Activated CD4-positive, alpha-beta T cell treated with anti-CD3 and anti-CD28 coated beads for 36 hours (primary cell): Measurements from ENCODE around the gene PTPRT. TPM values are rescaled to one million over a fixed set of nuclear protein-coding genes. Genes with fewer than 3 reads are reported as not detected.
A peak's percentile ranks its signal among the peaks of the same experiment; 100 is the strongest.

Experiments
- ATAC-seq: fragments of 200-7000 bp; cut with Tn5 transposase; one replicate; pipeline ENCODE4 v1.10.0; 2021; ENCODE audit warnings: mild to moderate bottlenecking, moderate library complexity
- CTCF ChIA-PET: fragments of 350-600 bp; sonication (Branson Sonifier 250); formaldehyde crosslinking; loops from one replicate; lab custom pipeline; 2021; ENCODE audit warnings: antibody characterized with exemption; lab: Charles Lee
- POLR2A ChIA-PET: fragments of 350-600 bp; sonication (Branson Sonifier 250); formaldehyde crosslinking; loops from one replicate; lab custom pipeline; 2021; ENCODE audit warnings: antibody characterized with exemption, inconsistent platforms; lab: Charles Lee
- DNase-seq: peaks from one replicate; pipeline ENCODE4 v3.0.0-alpha.2; 2020
- H3K27ac Mint-ChIP-seq: one replicate; pipeline ENCODE4 v1.8.0; 2021; ENCODE audit warnings: mixed read lengths
- H3K27me3 Mint-ChIP-seq: one replicate; pipeline ENCODE4 v1.8.0; 2021; ENCODE audit warnings: mixed read lengths
- H3K36me3 Mint-ChIP-seq: one replicate; pipeline ENCODE4 v1.8.0; 2021; ENCODE audit warnings: low read depth, mixed read lengths
- H3K4me1 Mint-ChIP-seq: one replicate; pipeline ENCODE4 v1.8.0; 2021; ENCODE audit warnings: mixed read lengths
- H3K4me3 Mint-ChIP-seq: one replicate; pipeline ENCODE4 v1.8.0; 2021; ENCODE audit warnings: mild to moderate bottlenecking, moderate library complexity, mixed read lengths
- H3K9me3 Mint-ChIP-seq: one replicate; pipeline ENCODE4 v1.8.0; 2021; ENCODE audit warnings: low read depth, mixed read lengths
- intact Hi-C, 2 experiments: fragments of 100-400 bp; cut with DNase I in 1 of 2; cut with micrococcal nuclease in 1 of 2; formaldehyde crosslinking; loops; one replicate each; pipeline versions ENCODE4 v1.14.2 to v1.15.1; 2022 to 2024; cut with DNase I, micrococcal nuclease
- total RNA-seq, 2 experiments: library from RNA; stranded (reverse); gene quantifications; one replicate each; pipeline ENCODE4 v1.2.3, GENCODE V29; 2021

Gene PTPRT
- total RNA-seq, 2 experiments from 2014 or later: not detected

- Mint-ChIP-seq H3K4me3 (no peak overlapping the region), H3K4me1 (no peaks in the 10 kb centered on the region), H3K27me3 (peaks cover 2% of the 10 kb centered on the region), H3K27ac (no peak overlapping the region), H3K9me3 (no peaks in the 10 kb centered on the region), H3K36me3 (no peaks in the 10 kb centered on the region)
- intact Hi-C loops: no loop called here
- ATAC-seq: no peak
- CTCF ChIA-PET: no interaction called here
- DNase-seq: no peak
- POLR2A ChIA-PET: no interaction called here
Observed at GRCh38 chr20:42510686-42511085, 679.0 kb downstream of the PTPRT start.

- ATAC-seq: no peak
- no peak overlapping the region for H3K27ac Mint-ChIP-seq
- ChIA-PET CTCF (no interaction called here), POLR2A (no interaction called here)
- H3K27me3 Mint-ChIP-seq: peaks cover 2% of the 10 kb centered on the region
- no peaks in the 10 kb centered on the region for H3K36me3 Mint-ChIP-seq
- no peaks in the 10 kb centered on the region for H3K4me1 Mint-ChIP-seq
- no peak for DNase-seq
- intact Hi-C loops: no loop called here
- no peaks in the 10 kb centered on the region for H3K9me3 Mint-ChIP-seq
- no peak overlapping the region for H3K4me3 Mint-ChIP-seq
Observed at GRCh38 chr20:42507874-42508273, 681.8 kb downstream of the PTPRT start.

- no peaks in the 10 kb centered on the region for H3K36me3 Mint-ChIP-seq
Observed at GRCh38 chr20:42506397-42506796, 683.3 kb downstream of the PTPRT start.

GRCh38 chr20:42502591-42502990 is 687.1 kb downstream of the PTPRT start:
- ATAC-seq (no peak), DNase-seq (no peak)
- H3K4me3 Mint-ChIP-seq: no peak overlapping the region
- H3K36me3 Mint-ChIP-seq: no peaks in the 10 kb centered on the region
- POLR2A ChIA-PET: no interaction called here
- H3K27ac Mint-ChIP-seq: no peak overlapping the region
- no peaks in the 10 kb centered on the region for H3K9me3 Mint-ChIP-seq
- no peaks in the 10 kb centered on the region for H3K27me3 Mint-ChIP-seq
- intact Hi-C loops: no loop called here
- no peaks in the 10 kb centered on the region for H3K4me1 Mint-ChIP-seq
- CTCF ChIA-PET: interaction anchor here (0.7 kb wide), 1 partner anchor 549 kb away, joined by 3 read pairs; no protein-coding TSS in a partner anchor

More at GRCh38 chr20:42506397-42506796, 683.3 kb downstream of the PTPRT start:
- Mint-ChIP-seq H3K9me3 (no peaks in the 10 kb centered on the region), H3K4me3 (no peak overlapping the region), H3K27me3 (peaks cover 2% of the 10 kb centered on the region), H3K4me1 (no peaks in the 10 kb centered on the region), H3K27ac (no peak overlapping the region)
- DNase-seq (no peak), ATAC-seq (no peak)
- CTCF ChIA-PET: no interaction called here
- intact Hi-C loops: no loop called here
- POLR2A ChIA-PET: no interaction called here

- Mint-ChIP-seq H3K36me3 (no peaks in the 10 kb centered on the region), H3K27me3 (peaks cover 2% of the 10 kb centered on the region), H3K9me3 (peaks cover 2% of the 10 kb centered on the region), H3K4me1 (no peaks in the 10 kb centered on the region), H3K4me3 (no peak overlapping the region), H3K27ac (no peak overlapping the region)
- POLR2A ChIA-PET: interaction anchor here (0.6 kb wide), 1 partner anchor 198 kb away, joined by 3 read pairs; no protein-coding TSS in a partner anchor
- intact Hi-C loops: no loop called here
- DNase-seq (no peak), ATAC-seq (no peak)
- CTCF ChIA-PET: no interaction called here
Observed at GRCh38 chr20:42496595-42496994, 693.1 kb downstream of the PTPRT start.

- peaks cover 2% of the 10 kb centered on the region for H3K27me3 Mint-ChIP-seq
- CTCF ChIA-PET: interaction anchor here (0.6 kb wide), 1 partner anchor 50 kb away, joined by 3 read pairs; no protein-coding TSS in a partner anchor
- intact Hi-C loops: no loop called here
- H3K27ac Mint-ChIP-seq: no peak overlapping the region
- H3K36me3 Mint-ChIP-seq: no peaks in the 10 kb centered on the region
- ATAC-seq (no peak), DNase-seq (no peak)
- POLR2A ChIA-PET: no interaction called here
- H3K4me1 Mint-ChIP-seq: no peaks in the 10 kb centered on the region
- H3K9me3 Mint-ChIP-seq: peaks cover 2% of the 10 kb centered on the region
- no peak overlapping the region for H3K4me3 Mint-ChIP-seq
Observed at GRCh38 chr20:42494290-42494689, 695.4 kb downstream of the PTPRT start.

GRCh38 chr20:42493001-42493400 is 696.7 kb downstream of the PTPRT start:
- CTCF ChIA-PET: no interaction called here
- peaks cover 2% of the 10 kb centered on the region for H3K9me3 Mint-ChIP-seq
- intact Hi-C loops: no loop called here
- no peak overlapping the region for H3K4me3 Mint-ChIP-seq
- POLR2A ChIA-PET: no interaction called here
- no peak overlapping the region for H3K27ac Mint-ChIP-seq
- H3K4me1 Mint-ChIP-seq: no peaks in the 10 kb centered on the region
- DNase-seq: no peak
- ATAC-seq: no peak
- peaks cover 2% of the 10 kb centered on the region for H3K27me3 Mint-ChIP-seq
- no peaks in the 10 kb centered on the region for H3K36me3 Mint-ChIP-seq

GRCh38 chr20:42492290-42492689 is 697.4 kb downstream of the PTPRT start:
- DNase-seq (no peak), ATAC-seq (no peak)
- Mint-ChIP-seq H3K9me3 (peaks cover 2% of the 10 kb centered on the region), H3K36me3 (no peaks in the 10 kb centered on the region), H3K27ac (no peak overlapping the region), H3K4me3 (no peak overlapping the region), H3K27me3 (peaks cover 2% of the 10 kb centered on the region), H3K4me1 (no peaks in the 10 kb centered on the region)
- ChIA-PET CTCF (no interaction called here), POLR2A (no interaction called here)
- intact Hi-C loops: no loop called here

GRCh38 chr20:42485556-42485955 is 704.1 kb downstream of the PTPRT start:
- CTCF ChIA-PET: interaction anchor here (0.8 to 1.2 kb wide), 2 partner anchors 9 to 50 kb away, joined by 3 read pairs; no protein-coding TSS in a partner anchor
- Mint-ChIP-seq H3K27me3 (no peaks in the 10 kb centered on the region), H3K27ac (no peak overlapping the region), H3K9me3 (no peaks in the 10 kb centered on the region), H3K4me1 (no peaks in the 10 kb centered on the region), H3K36me3 (no peaks in the 10 kb centered on the region), H3K4me3 (no peak overlapping the region)
- ATAC-seq (no peak), DNase-seq (no peak)
- POLR2A ChIA-PET: interaction anchor here (0.7 kb wide), 1 partner anchor 785 kb away, joined by 3 read pairs; no protein-coding TSS in a partner anchor
- intact Hi-C loops: no loop called here

- intact Hi-C loops: no loop called here
- Mint-ChIP-seq H3K27ac (no peak overlapping the region), H3K36me3 (no peaks in the 10 kb centered on the region), H3K27me3 (no peaks in the 10 kb centered on the region), H3K4me3 (no peak overlapping the region), H3K4me1 (no peaks in the 10 kb centered on the region), H3K9me3 (no peaks in the 10 kb centered on the region)
- POLR2A ChIA-PET: no interaction called here
- CTCF ChIA-PET: interaction anchor here (1.2 kb wide), 1 partner anchor 8 kb away, joined by 3 read pairs; no protein-coding TSS in a partner anchor
- ATAC-seq: no peak
- no peak for DNase-seq
Observed at GRCh38 chr20:42484790-42485375, 704.8 kb downstream of the PTPRT start.

GRCh38 chr20:42484335-42484734 is 705.4 kb downstream of the PTPRT start:
- intact Hi-C loops: no loop called here
- POLR2A ChIA-PET: no interaction called here

GRCh38 chr20:42483730-42484303 is 705.9 kb downstream of the PTPRT start:
- intact Hi-C loops: no loop called here
- ChIA-PET POLR2A (no interaction called here), CTCF (interaction anchor here (0.6 kb wide), 1 partner anchor 937 kb away, joined by 3 read pairs; no protein-coding TSS in a partner anchor)
- Mint-ChIP-seq H3K4me1 (no peaks in the 10 kb centered on the region), H3K27me3 (no peaks in the 10 kb centered on the region), H3K4me3 (no peak overlapping the region), H3K9me3 (no peaks in the 10 kb centered on the region), H3K27ac (no peak overlapping the region), H3K36me3 (no peaks in the 10 kb centered on the region)
- DNase-seq (peak; percentile 40), ATAC-seq (no peak)

More at GRCh38 chr20:42484335-42484734, 705.4 kb downstream of the PTPRT start:
- H3K4me1 Mint-ChIP-seq: no peaks in the 10 kb centered on the region
- no peaks in the 10 kb centered on the region for H3K36me3 Mint-ChIP-seq
- H3K4me3 Mint-ChIP-seq: no peak overlapping the region
- no peaks in the 10 kb centered on the region for H3K9me3 Mint-ChIP-seq
- CTCF ChIA-PET: interaction anchor here (0.6 kb wide), 1 partner anchor 936 kb away, joined by 3 read pairs; no protein-coding TSS in a partner anchor
- no peak overlapping the region for H3K27ac Mint-ChIP-seq
- ATAC-seq: no peak
- no peak for DNase-seq
- H3K27me3 Mint-ChIP-seq: no peaks in the 10 kb centered on the region
